CD4-positive, alpha-beta T cell treated with Interferon alpha-2 for 1 hour (primary cell): ENCODE results near the gene SH2D4B.

Source experiments
- DNase-seq, 2 donors: peaks; one replicate each; pipeline ENCODE4 v3.0.0-alpha.2; 2020 to 2022

Gene SH2D4B

GRCh38 chr10:80537736-80538480, at the start of gene SH2D4B:
Gene SH2D4B, plus strand, starts transcription at chr10:80537902. Its CDS starts 430 bp downstream, at chr10:80538332.
- DNase-seq = no peak

GRCh38 chr10:80488539-80489066, 49.1 kb upstream of the SH2D4B start:
- DNase-seq = no peak

- DNase-seq = no peak
Measured at GRCh38 chr10:80489371-80490112, 48.2 kb upstream of the SH2D4B start.

GRCh38 chr10:80491251-80492102, 46.2 kb upstream of the SH2D4B start:
- DNase-seq = peak in 1 of 2 donors; percentile 49

- no peak for DNase-seq
Measured at GRCh38 chr10:80492848-80493521, 44.7 kb upstream of the SH2D4B start.

- DNase-seq = peak in 1 of 2 donors; percentile 47
Measured at GRCh38 chr10:80493522-80494051, 44.1 kb upstream of the SH2D4B start.

GRCh38 chr10:80496555-80497172, 41.0 kb upstream of the SH2D4B start:
- DNase-seq = no peak

- DNase-seq = peak in 1 of 2 donors; percentile 40
Measured at GRCh38 chr10:80497187-80498077, 40.3 kb upstream of the SH2D4B start.

GRCh38 chr10:80498078-80498832, 39.4 kb upstream of the SH2D4B start:
- DNase-seq = no peak

- peak; percentile 36 to 76 for DNase-seq
Measured at GRCh38 chr10:80498833-80499741, 38.6 kb upstream of the SH2D4B start.

GRCh38 chr10:80500572-80501380, 36.9 kb upstream of the SH2D4B start:
- DNase-seq = peak in 1 of 2 donors; percentile 44

- no peak for DNase-seq
Measured at GRCh38 chr10:80501381-80501912, 36.3 kb upstream of the SH2D4B start.

GRCh38 chr10:80501913-80502521, 35.7 kb upstream of the SH2D4B start:
- no peak for DNase-seq

GRCh38 chr10:80502621-80503583, 34.8 kb upstream of the SH2D4B start:
- no peak for DNase-seq

- no peak for DNase-seq
Measured at GRCh38 chr10:80503584-80504157, 34.0 kb upstream of the SH2D4B start.
